Measurements from ENCODE around the gene APOF.

DNA sequence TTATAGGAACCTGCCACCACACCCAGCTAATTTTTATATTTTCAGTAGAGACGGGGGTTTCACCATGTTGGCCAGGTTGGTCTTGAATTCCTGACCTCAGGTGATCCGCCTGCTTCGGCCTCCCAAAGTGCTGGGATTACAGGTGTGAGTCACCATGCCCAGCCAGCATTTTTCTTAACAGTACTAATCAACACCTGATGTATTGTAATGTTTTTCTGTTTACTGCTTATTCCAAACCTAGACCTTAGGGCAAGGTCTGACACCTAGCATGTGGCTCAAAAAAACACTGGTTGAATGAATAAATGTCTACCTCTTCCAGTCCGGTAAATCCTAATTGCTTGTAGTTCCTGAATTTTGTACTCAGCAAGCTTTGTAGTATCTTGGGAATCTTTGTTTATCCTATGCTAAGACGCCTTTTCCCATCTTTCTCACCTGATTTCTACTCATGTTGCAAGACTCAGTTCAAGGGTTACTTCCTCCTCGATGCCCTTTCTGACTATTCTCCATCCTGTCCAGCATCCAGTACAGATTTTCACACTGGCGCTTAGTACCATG lies 31.6 kb downstream of the APOF start:
- TF ChIP-seq GATA2 (IDR thresholded peaks at IDR 0.05; ENCODE audit: low read depth, low read length) (no peak), GATA3 (IDR thresholded peaks at IDR 0.05; ENCODE audit: low read depth, low read length) (no peak)

Measured in SH-SY5Y (cell line).